ENCODE measurements around the gene SPHK2.

GRCh38 chr19:48611872-48612271 lies 7.4 kb upstream of the SPHK2 start:
- TF ChIP-seq CTCF (conservative IDR thresholded peaks at IDR 0.05; ENCODE audit: low read length) (no peak), EZH2phosphoT487 (IDR thresholded peaks at IDR 0.05; ENCODE audit: borderline replicate concordance, low read depth, low read length) (no peak)

All from OCI-LY7 (cell line).